ENCODE data around the gene CHORDC1. TPM values are rescaled to one million over a fixed set of nuclear protein-coding genes. Genes with fewer than 3 reads are reported as not detected.

The CHORDC1 gene
- total RNA-seq, 1 donor from 2014 or later = 31.9 TPM

- Mint-ChIP-seq H3K27ac (ENCODE audit: unreplicated experiment) (no peak overlapping the region), H3K27me3 (ENCODE audit: low read depth) (no peaks in the 10 kb centered on the region), H3K4me3 (ENCODE audit: unreplicated experiment) (no peak overlapping the region), H3K4me1 (ENCODE audit: low read depth) (no peaks in the 10 kb centered on the region), H3K9me3 (ENCODE audit: low read depth) (no peaks in the 10 kb centered on the region), H3K36me3 (ENCODE audit: low read depth) (no peaks in the 10 kb centered on the region)
- no peak for DNase-seq (ENCODE audit: low spot score)
- TF ChIP-seq CTCF (IDR thresholded peaks at IDR 0.05) = no peak
These were observed 35.0 kb downstream of the CHORDC1 start for GRCh38 chr11:90187839-90188238.

GRCh38 chr11:90179923-90180322 is 42.9 kb downstream of the CHORDC1 start:
- Mint-ChIP-seq H3K4me1 (ENCODE audit: low read depth) (no peaks in the 10 kb centered on the region), H3K36me3 (ENCODE audit: low read depth) (no peaks in the 10 kb centered on the region), H3K27me3 (ENCODE audit: low read depth) (no peaks in the 10 kb centered on the region), H3K27ac (ENCODE audit: unreplicated experiment) (no peak overlapping the region), H3K9me3 (ENCODE audit: low read depth) (no peaks in the 10 kb centered on the region), H3K4me3 (ENCODE audit: unreplicated experiment) (no peak overlapping the region)
- TF ChIP-seq CTCF (IDR thresholded peaks at IDR 0.05) = no peak
- no peak for DNase-seq (ENCODE audit: low spot score)

- no peaks in the 10 kb centered on the region for H3K9me3 Mint-ChIP-seq (ENCODE audit: low read depth)
- DNase-seq (ENCODE audit: low spot score) = no peak
- no peak for TF ChIP-seq CTCF (IDR thresholded peaks at IDR 0.05)
- no peaks in the 10 kb centered on the region for H3K27me3 Mint-ChIP-seq (ENCODE audit: low read depth)
- H3K4me3 Mint-ChIP-seq (ENCODE audit: unreplicated experiment) = no peak overlapping the region
- H3K36me3 Mint-ChIP-seq (ENCODE audit: low read depth) = no peaks in the 10 kb centered on the region
- no peaks in the 10 kb centered on the region for H3K4me1 Mint-ChIP-seq (ENCODE audit: low read depth)
- no peak overlapping the region for H3K27ac Mint-ChIP-seq (ENCODE audit: unreplicated experiment)
These were observed 44.1 kb downstream of the CHORDC1 start for GRCh38 chr11:90178751-90179150.

GRCh38 chr11:90176069-90176468 is 46.8 kb downstream of the CHORDC1 start:
- no peak overlapping the region for H3K27ac Mint-ChIP-seq (ENCODE audit: unreplicated experiment)
- H3K9me3 Mint-ChIP-seq (ENCODE audit: low read depth) = no peaks in the 10 kb centered on the region
- peaks cover 4% of the 10 kb centered on the region for H3K27me3 Mint-ChIP-seq (ENCODE audit: low read depth)
- no peak overlapping the region for H3K4me3 Mint-ChIP-seq (ENCODE audit: unreplicated experiment)
- H3K36me3 Mint-ChIP-seq (ENCODE audit: low read depth) = no peaks in the 10 kb centered on the region
- TF ChIP-seq CTCF (IDR thresholded peaks at IDR 0.05) = no peak
- no peaks in the 10 kb centered on the region for H3K4me1 Mint-ChIP-seq (ENCODE audit: low read depth)
- DNase-seq (ENCODE audit: low spot score) = no peak

GRCh38 chr11:90171359-90171758 is 51.5 kb downstream of the CHORDC1 start:
- no peak overlapping the region for H3K4me3 Mint-ChIP-seq (ENCODE audit: unreplicated experiment)
- TF ChIP-seq CTCF (IDR thresholded peaks at IDR 0.05) = no peak
- H3K9me3 Mint-ChIP-seq (ENCODE audit: low read depth) = no peaks in the 10 kb centered on the region
- no peak for DNase-seq (ENCODE audit: low spot score)
- H3K27ac Mint-ChIP-seq (ENCODE audit: unreplicated experiment) = no peak overlapping the region
- no peaks in the 10 kb centered on the region for H3K4me1 Mint-ChIP-seq (ENCODE audit: low read depth)
- H3K36me3 Mint-ChIP-seq (ENCODE audit: low read depth) = no peaks in the 10 kb centered on the region
- peaks cover 7% of the 10 kb centered on the region for H3K27me3 Mint-ChIP-seq (ENCODE audit: low read depth)

Data from chondrocyte (in vitro differentiated cells).